ENCODE results near the gene ANXA1.

Gene ANXA1

GRCh38 chr9:73131461-73131860, 20.2 kb upstream of the ANXA1 start:
- TF ChIP-seq ZFX (IDR thresholded peaks at IDR 0.05; ENCODE audit: borderline replicate concordance) (no peak), CTCF (IDR thresholded peaks at IDR 0.05) (no peak)
- H3K27ac ChIP-seq, result no peak overlapping the region

GRCh38 chr9:73132034-73132776, 19.5 kb upstream of the ANXA1 start:
- no peak for TF ChIP-seq ZFX (IDR thresholded peaks at IDR 0.05; ENCODE audit: borderline replicate concordance)
- no peak for TF ChIP-seq CTCF (IDR thresholded peaks at IDR 0.05)
- no peak overlapping the region for H3K27ac ChIP-seq

- no peak overlapping the region for H3K27ac ChIP-seq
- TF ChIP-seq ZFX (IDR thresholded peaks at IDR 0.05; ENCODE audit: borderline replicate concordance) (no peak), CTCF (IDR thresholded peaks at IDR 0.05) (no peak)
These were observed 18.5 kb upstream of the ANXA1 start for GRCh38 chr9:73133022-73133651.

GRCh38 chr9:73133921-73134407, 17.7 kb upstream of the ANXA1 start:
- H3K27ac ChIP-seq, result no peak overlapping the region
- TF ChIP-seq CTCF (IDR thresholded peaks at IDR 0.05) (no peak), ZFX (IDR thresholded peaks at IDR 0.05; ENCODE audit: borderline replicate concordance) (no peak)

- no peak overlapping the region for H3K27ac ChIP-seq
- no peak for TF ChIP-seq ZFX (IDR thresholded peaks at IDR 0.05; ENCODE audit: borderline replicate concordance)
- TF ChIP-seq CTCF (IDR thresholded peaks at IDR 0.05), result no peak
These were observed 16.3 kb upstream of the ANXA1 start for GRCh38 chr9:73135394-73135793.

GRCh38 chr9:73137286-73137899, 14.3 kb upstream of the ANXA1 start:
- no peak for TF ChIP-seq CTCF (IDR thresholded peaks at IDR 0.05)
- no peak for TF ChIP-seq ZFX (IDR thresholded peaks at IDR 0.05; ENCODE audit: borderline replicate concordance)
- no peak overlapping the region for H3K27ac ChIP-seq

- H3K27ac ChIP-seq, result no peak overlapping the region
- TF ChIP-seq CTCF (IDR thresholded peaks at IDR 0.05), result no peak
- TF ChIP-seq ZFX (IDR thresholded peaks at IDR 0.05; ENCODE audit: borderline replicate concordance), result no peak
These were observed 13.8 kb upstream of the ANXA1 start for GRCh38 chr9:73137914-73138313.
